Neural progenitor cell (in vitro differentiated cells): ENCODE data around the gene FAU. TPM values are rescaled to one million over a fixed set of nuclear protein-coding genes. Genes with fewer than 3 reads are reported as not detected.

Experiments used
- microRNA-seq: library from miRNA; unstranded; fragments of <30 nt; microRNA quantifications from one replicate; pipeline ENCODE4, GENCODE V29; 2016
- small RNA-seq: library from RNA; depleted of rRNA; stranded (forward); fragments of <200 nt; gene quantifications from one replicate; pipeline ENCODE3, GENCODE V24; 2015
- total RNA-seq: library from RNA; depleted of rRNA; stranded (reverse); fragments of >200 nt; gene quantifications from 2 replicates; pipeline ENCODE4 v1.2.3, GENCODE V29; 2015; ENCODE audit warnings: low replicate concordance

FAU gene
- total RNA-seq, 1 donor from 2014 or later = 288 TPM

Small RNA genes within 50 kb of the gene (microRNA-seq; reads per million reads assigned to microRNA genes)
- gene MIR6751 = not detected

Small RNA genes within 50 kb of the gene (small RNA-seq; reads per million reads assigned to genes)
- not detected for gene HIGD1AP10
- not detected for gene PDCL2P2
- 0.68 reads per million, percentile 67 among the genes with 10 or more reads in this experiment for gene RNU2-23P

Other genes with a start within 250 kb of the FAU start
- gene EHD1, start 243.5 kb downstream of the FAU start, total RNA-seq = 19.8 and 39.7 TPM in 2 replicates
- 4.4 and 16.6 TPM in 2 replicates for gene ATG2A, start 204.9 kb downstream of the FAU start, total RNA-seq
- gene PPP2R5B, start 197.4 kb downstream of the FAU start, total RNA-seq = 5.7 and 11.3 TPM in 2 replicates
- gene GPHA2, start 186.2 kb downstream of the FAU start, total RNA-seq = 1.5 TPM in 1 of 2 replicates, not detected in the other
- gene MAJIN, start 150.0 kb downstream of the FAU start, total RNA-seq = 0.06 TPM in 1 of 2 replicates, not detected in the other
- gene BATF2, start 125.2 kb downstream of the FAU start, total RNA-seq = 0.28 TPM in 1 of 2 replicates, not detected in the other
- gene ARL2, start 108.0 kb downstream of the FAU start, total RNA-seq = 171 and 287 TPM in 2 replicates
- gene SNX15, start 94.7 kb downstream of the FAU start, total RNA-seq = 10.7 and 16.8 TPM in 2 replicates
- gene SAC3D1, start 80.9 kb downstream of the FAU start, total RNA-seq = 3.0 and 13.2 TPM in 2 replicates
- 0.80 and 3.0 TPM in 2 replicates for gene NAALADL1, start 63.6 kb downstream of the FAU start, total RNA-seq
- gene CDCA5, start 38.1 kb downstream of the FAU start, total RNA-seq = 46.7 and 57.3 TPM in 2 replicates
- gene ZFPL1, start 37.9 kb downstream of the FAU start, total RNA-seq = 12.6 and 36.1 TPM in 2 replicates
- 80.4 and 252 TPM in 2 replicates for gene VPS51, start 25.9 kb downstream of the FAU start, total RNA-seq
- gene TM7SF2, start 10.3 kb downstream of the FAU start, total RNA-seq = 36.1 and 109 TPM in 2 replicates
- 1.5 and 8.1 TPM in 2 replicates for gene ZNHIT2, start 4.4 kb downstream of the FAU start, total RNA-seq
- 38.3 and 57.5 TPM in 2 replicates for gene MRPL49, start 187 bp upstream of the FAU start, total RNA-seq
- 7.2 and 12.0 TPM in 2 replicates for gene SYVN1, start 12.4 kb upstream of the FAU start, total RNA-seq
- not detected in 2 replicates for gene SPDYC, start 48.1 kb upstream of the FAU start, total RNA-seq
- 24.3 and 57.3 TPM in 2 replicates for gene CAPN1, start 59.8 kb upstream of the FAU start, total RNA-seq
- 33.3 and 47.7 TPM in 2 replicates for gene POLA2, start 139.8 kb upstream of the FAU start, total RNA-seq
- 0.11 and 0.87 TPM in 2 replicates for gene CDC42EP2, start 192.7 kb upstream of the FAU start, total RNA-seq
- 63.3 and 72.1 TPM in 2 replicates for gene DPF2, start 211.7 kb upstream of the FAU start, total RNA-seq
- gene TIGD3, start 232.6 kb upstream of the FAU start, total RNA-seq = 2.5 and 4.3 TPM in 2 replicates